Esophagus muscularis mucosa (tissue), 4 donors: ENCODE results near the gene DAPK1.

Experiments
- CTCF ChIP-seq, 3 experiments: fragments of 200-600 bp in 2 of 3; fragments of 450-650 bp in 1 of 3; sonication (generic) in 2 of 3; IDR thresholded peaks; one replicate each; pipeline ENCODE4 v1.5.1; 2017 to 2019; ENCODE audit warnings: antibody characterized with exemption in 3 of 3, mild to moderate bottlenecking in 2 of 3, moderate library complexity in 1 of 3
- EP300 ChIP-seq: sonication (generic); formaldehyde crosslinking; IDR thresholded peaks from one replicate; pipeline ENCODE4 v1.6.1; 2017; ENCODE audit warnings: antibody characterized with exemption
- POLR2A ChIP-seq: fragments of 450-650 bp; IDR thresholded peaks from one replicate; pipeline ENCODE4 v1.6.1; 2017; ENCODE audit warnings: antibody characterized with exemption, moderate library complexity, mild to moderate bottlenecking, low read depth

- TF ChIP-seq CTCF (IDR thresholded peaks at IDR 0.05) (no peak), POLR2A (no peak), EP300 (no peak)
These were observed 30.5 kb upstream of the DAPK1 start for GRCh38 chr9:87467187-87467586.
